ENCODE measurements around the gene TRAPPC2L.
"Not testable (repeated sequence)": the region's sequence is repeated elsewhere in the genome, so short reads cannot be mapped to it uniquely, and the experiment has no call there.

TRAPPC2L gene

DNA sequence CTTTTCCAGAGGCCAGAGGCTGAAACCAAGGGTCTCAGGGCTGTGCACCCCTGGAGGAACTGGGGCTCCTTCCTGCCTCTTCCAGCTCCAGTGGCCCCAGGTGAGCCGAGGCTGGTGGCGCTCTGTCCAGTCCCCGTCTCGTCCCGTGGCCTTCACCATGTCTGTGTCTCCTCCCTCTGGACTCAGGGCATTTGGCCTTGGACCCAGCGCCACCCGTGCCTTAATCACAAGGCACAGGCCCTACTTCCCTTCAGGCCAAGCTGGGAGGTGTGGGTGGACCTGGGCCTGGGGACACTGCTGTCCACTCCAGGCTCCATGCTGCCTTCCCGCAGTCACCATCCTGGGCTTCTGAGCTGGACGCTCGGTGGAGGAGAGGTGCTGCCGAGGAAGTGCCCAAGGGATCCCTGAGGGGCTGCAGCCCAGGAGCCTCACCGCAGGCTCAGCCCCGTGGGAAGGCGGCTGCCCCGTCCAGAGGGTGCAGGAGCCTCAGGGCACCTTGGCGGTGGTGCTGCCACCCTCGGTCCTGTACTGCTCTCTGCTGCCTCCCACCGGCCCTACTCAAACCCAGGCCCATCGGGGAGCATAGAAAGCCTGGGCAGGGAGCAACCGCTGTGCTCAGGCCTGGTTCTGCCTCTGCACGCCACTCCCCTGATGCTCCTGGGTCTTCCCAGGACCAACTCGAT, 35.6 kb upstream of the TRAPPC2L start:
- no peak overlapping the region for H3K27ac ChIP-seq
- no peak for TF ChIP-seq ZFX (IDR thresholded peaks at IDR 0.05; ENCODE audit: borderline replicate concordance)
- TF ChIP-seq, protein P1, sequence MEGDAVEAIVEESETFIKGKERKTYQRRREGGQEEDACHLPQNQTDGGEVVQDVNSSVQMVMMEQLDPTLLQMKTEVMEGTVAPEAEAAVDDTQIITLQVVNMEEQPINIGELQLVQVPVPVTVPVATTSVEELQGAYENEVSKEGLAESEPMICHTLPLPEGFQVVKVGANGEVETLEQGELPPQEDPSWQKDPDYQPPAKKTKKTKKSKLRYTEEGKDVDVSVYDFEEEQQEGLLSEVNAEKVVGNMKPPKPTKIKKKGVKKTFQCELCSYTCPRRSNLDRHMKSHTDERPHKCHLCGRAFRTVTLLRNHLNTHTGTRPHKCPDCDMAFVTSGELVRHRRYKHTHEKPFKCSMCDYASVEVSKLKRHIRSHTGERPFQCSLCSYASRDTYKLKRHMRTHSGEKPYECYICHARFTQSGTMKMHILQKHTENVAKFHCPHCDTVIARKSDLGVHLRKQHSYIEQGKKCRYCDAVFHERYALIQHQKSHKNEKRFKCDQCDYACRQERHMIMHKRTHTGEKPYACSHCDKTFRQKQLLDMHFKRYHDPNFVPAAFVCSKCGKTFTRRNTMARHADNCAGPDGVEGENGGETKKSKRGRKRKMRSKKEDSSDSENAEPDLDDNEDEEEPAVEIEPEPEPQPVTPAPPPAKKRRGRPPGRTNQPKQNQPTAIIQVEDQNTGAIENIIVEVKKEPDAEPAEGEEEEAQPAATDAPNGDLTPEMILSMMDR (IDR thresholded peaks at IDR 0.05): peak; percentile 21; the same call in 1 of the 2 replicates

DNA sequence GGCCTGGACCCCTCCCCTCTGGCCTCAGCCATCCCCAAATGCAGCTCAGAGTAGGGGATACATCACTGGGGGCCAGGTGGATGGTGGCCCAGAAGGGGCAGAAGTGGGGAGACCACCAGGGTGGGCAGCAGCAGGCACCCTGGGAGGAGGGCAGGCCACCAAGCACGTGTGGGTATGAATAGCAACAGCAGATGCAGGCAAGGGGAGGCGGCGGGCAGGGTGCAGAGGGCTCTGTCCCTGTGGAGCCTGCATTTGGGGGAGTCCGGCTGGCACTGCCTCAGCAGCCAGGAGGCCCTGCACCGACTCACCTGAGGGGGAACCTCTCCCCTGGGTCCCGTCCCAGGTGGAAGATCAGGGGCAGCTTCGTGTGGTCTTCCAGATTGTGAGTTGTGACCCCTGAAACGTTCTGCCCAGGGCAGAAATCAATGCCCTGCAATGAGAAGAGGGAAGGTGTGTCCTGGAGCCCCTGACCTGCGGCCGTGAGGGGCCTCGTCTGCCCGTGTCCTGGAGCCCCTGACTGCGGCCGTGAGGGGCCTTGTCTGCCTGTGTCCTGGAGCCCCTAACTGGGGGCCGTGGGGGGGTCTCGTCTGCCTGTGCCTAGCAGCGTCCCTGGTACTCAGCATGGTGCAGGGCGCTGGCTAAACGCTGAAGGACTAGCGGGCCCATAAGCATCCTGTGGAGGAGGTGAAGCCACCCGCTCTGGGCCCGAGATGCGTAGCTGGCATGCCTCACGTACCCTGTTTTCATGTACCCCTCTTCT, 34.5 kb upstream of the TRAPPC2L start:
- H3K27ac ChIP-seq: no peak overlapping the region
- no peak for TF ChIP-seq ZFX (IDR thresholded peaks at IDR 0.05; ENCODE audit: borderline replicate concordance)
- TF ChIP-seq, protein P1 (IDR thresholded peaks at IDR 0.05): no peak

DNA sequence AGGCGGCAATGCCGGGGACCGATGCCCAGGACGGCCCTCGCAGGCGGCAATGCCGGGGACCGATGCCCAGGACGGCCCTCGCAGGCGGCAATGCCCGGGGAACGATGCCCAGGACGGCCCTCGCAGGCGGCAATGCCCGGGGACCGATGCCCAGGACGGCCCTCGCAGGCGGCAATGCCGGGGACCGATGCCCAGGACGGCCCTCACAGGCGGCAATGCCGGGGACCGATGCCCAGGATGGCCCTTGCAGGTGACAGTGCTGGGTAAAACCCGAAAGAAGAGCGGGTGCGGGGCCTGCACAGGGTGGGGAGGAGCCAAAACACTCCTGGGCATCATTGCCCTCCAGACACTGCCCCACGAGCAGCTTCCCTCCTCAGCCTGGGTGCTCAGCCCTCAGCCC, 33.3 kb upstream of the TRAPPC2L start:
- not testable (repeated sequence) for H3K27ac ChIP-seq

DNA sequence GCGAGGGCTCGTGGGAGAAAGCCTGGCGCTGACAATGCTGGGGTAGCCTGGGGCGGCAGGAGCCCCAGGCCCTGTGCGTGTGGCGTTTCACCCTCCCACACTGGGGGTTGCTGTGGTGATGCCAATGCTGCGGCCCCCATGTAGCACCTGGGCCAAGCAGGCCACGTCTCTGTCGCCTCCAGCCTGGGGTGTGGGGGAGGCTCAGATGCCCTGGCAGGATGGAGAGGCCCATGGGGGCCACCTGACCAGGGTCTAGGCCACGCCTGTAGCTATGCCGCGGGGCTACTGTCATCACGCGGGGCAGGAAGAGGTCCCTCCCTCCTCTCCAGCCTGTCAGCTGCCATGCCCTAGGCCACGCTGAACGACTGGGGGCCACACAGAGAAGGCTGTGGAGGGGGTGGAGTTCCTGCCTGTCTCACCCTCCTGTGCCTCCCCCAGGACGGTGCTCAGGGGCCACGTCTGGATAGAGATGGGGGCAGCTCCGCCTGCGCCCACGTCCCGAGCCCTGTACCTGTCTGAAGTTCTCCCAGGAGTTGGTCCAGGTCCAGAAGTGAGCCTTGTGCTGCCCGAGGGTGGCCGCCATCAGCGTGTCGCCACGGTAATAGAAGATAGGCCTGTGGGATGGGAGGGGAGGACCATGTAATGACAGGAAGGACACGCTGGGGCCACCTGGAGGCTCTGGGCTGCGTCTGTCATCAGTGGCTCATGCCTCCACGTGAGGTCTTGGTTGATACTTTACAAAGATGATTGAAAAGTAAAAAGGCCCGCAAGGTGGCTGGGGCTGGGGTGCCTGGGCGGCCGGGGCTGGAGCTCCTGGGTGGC, 32.5 kb upstream of the TRAPPC2L start:
- no peak overlapping the region for H3K27ac ChIP-seq
- TF ChIP-seq, protein P1 (IDR thresholded peaks at IDR 0.05): peak; percentile 10; the same call in 1 of the 2 replicates
- no peak for TF ChIP-seq ZFX (IDR thresholded peaks at IDR 0.05; ENCODE audit: borderline replicate concordance)

DNA sequence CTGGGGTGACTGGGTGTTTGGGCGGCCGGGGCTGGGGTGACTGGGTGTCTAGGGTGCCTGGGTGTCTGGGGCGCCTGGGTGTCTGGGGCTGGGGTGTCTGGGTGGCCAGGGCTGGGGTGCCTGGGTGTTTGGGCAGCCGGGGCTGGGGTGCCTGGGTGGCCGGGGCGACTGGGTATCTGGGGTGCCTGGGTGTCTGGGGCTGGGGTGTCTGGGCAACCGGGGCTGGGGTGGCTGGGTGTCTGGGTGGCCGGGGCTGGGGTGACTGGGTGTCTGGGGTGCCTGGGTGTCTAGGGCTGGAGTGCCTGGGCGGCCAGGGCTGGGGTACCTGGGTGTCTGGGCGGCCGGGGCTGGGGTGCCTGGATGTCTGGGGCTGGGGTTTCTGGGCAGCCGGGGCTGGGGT, 31.8 kb upstream of the TRAPPC2L start:
- TF ChIP-seq ZFX (IDR thresholded peaks at IDR 0.05; ENCODE audit: borderline replicate concordance): no peak
- TF ChIP-seq, protein P1 (IDR thresholded peaks at IDR 0.05): no peak
- no peak overlapping the region for H3K27ac ChIP-seq

DNA sequence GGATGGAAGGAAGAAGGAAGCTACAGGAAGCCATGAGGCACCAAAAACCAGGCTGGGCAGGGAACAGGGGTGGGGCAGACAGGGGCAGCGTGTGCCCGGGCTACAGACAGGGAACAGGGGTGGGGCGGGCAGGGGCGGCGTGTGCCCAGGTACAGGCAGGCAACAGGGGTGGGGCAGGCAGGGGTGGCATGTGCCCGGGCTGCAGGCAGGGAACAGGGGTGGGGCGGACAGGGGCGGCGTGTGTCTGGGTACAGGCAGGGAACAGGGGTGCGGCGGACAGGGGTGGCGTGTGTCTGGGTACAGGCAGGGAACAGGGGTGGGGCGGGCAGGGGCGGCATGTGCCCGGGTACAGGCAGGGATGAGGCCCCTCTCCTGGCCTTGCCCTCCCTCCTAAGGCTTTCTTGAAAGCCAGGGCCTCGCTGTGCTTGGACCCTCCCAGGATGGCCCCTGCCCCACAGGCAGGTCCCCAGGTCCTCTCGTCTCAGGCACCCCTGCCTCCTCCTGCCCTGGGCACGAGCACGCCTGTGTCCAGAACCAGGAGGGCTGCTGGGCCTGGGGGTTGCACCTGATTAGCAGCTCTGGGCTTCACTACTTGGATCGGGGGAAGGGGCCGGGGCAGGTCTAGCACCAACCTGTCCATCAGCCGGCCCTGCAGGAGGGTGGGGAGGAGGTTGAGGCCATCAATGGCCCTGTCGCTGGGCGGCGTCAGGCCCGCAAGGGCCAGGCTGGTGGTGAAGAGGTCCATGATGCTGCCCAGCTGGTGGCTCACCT, 30.7 kb upstream of the TRAPPC2L start:
- no peak overlapping the region for H3K27ac ChIP-seq
- no peak for TF ChIP-seq ZFX (IDR thresholded peaks at IDR 0.05; ENCODE audit: borderline replicate concordance)
- TF ChIP-seq, protein P1 (IDR thresholded peaks at IDR 0.05): no peak

DNA sequence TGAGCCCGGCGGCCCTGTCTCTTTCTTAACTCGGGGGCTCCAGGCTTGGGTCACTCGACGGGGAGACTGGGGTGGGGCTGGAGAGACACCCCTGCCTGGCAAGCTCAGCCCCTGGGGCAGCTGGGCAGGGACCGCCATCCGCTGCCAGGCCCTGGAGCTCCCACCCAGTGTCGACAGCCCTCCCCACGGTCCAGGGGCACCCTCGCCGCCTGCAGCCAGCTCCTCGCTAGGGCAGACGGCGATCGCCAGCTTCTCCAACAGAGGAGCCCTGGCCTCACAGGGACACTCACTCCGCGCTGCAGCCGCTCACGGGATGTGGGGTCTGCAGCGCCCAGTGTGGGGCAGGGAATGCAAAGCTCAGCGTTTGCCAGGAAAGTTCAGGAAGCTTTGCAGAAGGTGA, 29.2 kb upstream of the TRAPPC2L start:
- TF ChIP-seq ZFX (IDR thresholded peaks at IDR 0.05; ENCODE audit: borderline replicate concordance): no peak
- TF ChIP-seq, protein P1 (IDR thresholded peaks at IDR 0.05): no peak
- no peak overlapping the region for H3K27ac ChIP-seq

Measured in 22Rv1 (cell line).